HG03039 (cell line): ENCODE results near the gene USPL1.
"Not testable (repeated sequence)": the region's sequence is repeated elsewhere in the genome, so short reads cannot be mapped to it uniquely, and the experiment has no call there.

Experiments used
- ATAC-seq: cut with Tn5 transposase; IDR thresholded peaks from one replicate; pipeline ENCODE4 v1.9.1; 2021; ENCODE audit warnings: mild to moderate bottlenecking, moderate library complexity; ENCODE audit not compliant: unreplicated experiment

Gene USPL1

DNA sequence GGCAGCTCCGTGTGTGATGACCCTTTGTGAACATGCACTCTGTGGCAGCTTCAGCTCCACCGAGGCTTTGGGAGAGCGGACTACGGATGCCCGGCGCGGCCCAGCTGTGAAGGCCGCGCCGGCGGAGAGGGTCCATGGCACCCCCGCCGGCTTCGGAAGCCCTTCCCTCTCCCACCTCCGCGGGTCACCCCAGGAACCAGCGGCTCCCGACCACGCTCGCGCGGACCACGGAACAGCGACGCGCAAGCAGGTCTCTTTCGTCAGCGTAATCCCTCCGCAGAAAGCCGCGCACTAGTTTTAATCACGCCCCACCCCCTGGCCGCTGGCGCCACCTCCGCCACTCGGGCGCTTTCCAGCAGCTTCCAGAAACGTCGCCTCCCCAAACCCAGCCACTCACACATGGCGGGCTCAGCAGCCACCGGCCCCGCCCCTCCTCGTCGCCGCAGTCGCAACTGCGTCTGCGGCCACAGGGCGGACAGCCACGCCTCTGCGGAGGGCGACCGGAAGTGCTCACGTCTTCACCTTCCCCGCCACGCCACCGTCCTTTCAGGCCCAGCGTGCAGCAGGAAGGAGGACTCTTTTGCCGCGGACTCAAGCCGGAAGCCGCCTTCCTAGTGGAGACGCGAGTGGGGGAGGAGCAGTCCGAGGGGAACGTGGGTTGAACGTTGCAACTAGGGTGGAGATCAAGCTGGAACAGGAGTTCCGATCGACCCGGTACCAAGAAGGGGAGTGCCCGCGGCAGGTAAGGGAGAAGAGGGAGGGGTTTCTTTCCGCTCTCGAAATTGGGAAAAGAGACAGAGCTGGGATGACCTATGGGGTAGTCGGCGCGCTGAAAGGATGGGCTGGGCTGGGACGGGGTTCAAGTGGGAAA lies at the start of gene USPL1:
TSS of gene USPL1 (plus strand) at position 606 of the 871 bp plus-strand sequence. CDS start 3,221 bp downstream, outside the sequence.
- peak; percentile 90 for ATAC-seq

DNA sequence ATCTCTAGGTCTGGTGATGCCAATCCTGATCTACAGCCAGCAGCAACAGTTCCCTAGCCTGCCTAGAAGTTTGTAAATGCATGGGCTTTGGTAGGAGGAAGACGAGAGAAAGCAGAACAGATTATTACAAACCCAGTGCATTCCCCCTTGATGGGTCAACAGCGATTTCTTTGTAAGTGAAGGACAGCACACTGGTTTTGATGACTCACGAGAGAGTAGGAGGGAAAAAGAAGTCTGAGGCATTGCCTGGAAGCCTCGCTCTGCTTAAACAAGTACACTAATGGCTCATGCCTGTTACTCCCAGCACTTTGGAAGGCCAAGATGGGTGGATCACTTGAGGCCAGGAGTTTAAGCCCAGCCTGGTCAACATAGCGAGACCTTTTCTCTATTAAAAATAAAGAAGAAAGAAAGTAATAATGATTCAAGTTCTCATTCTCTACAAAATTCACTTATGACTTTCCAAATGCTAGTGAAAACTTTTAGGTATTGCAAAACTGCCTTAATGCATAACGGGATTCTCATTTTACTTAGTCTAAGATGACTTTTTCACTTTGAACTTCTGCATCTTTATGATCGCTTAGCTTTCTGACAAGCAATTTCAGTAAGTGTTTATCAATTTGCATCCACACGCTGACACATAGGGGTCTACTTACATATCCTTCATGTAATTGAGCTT lies 47.7 kb upstream of the USPL1 start:
- ATAC-seq = no peak

- no peak for ATAC-seq
Measured at GRCh38 chr13:30570691-30571090, 47.0 kb upstream of the USPL1 start.

DNA sequence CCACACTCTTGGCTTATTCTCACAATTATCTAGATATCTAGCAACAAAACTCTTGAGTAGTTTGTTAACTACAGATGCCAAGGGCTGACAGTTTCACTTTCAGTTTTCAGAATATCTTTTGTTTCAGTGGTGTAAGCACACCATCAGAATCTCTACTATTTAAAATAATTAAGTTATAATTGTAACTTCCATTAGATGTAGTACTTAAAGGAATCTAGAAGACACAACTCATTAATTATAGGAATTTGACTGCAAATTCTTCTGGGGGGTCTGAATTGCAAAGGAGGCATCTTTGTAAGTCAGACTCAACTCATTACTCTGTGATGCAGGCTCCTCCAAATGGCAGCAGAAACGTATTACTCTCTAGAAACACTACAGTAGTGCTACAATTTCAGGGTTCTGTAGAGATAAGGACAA lies 44.9 kb upstream of the USPL1 start:
- no peak for ATAC-seq

DNA sequence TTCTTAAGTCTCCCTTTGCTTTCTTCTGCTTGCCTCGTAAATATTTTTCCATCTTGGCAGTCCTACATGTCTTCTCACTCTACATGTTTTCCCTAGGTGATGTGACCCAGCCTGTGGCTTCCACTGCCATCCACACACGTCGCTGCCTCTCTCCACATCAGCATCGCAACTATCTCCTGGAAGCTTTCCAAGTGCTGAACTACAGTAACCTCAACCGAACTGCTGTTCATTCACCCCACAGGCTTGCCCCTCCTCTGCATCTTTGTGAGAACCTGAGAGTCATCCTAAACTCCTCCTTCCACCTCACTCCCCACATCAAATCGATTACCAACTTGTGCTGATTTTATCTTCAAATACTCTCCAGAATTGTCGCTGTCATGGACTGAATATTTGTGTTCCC lies 41.2 kb upstream of the USPL1 start:
- ATAC-seq = no peak

- ATAC-seq = peak; percentile 69
Measured at GRCh38 chr13:30577401-30577852, 40.3 kb upstream of the USPL1 start.

- no peak for ATAC-seq
Measured at GRCh38 chr13:30580852-30581502, 36.7 kb upstream of the USPL1 start.

- ATAC-seq = no peak
Measured at GRCh38 chr13:30581582-30581981, 36.1 kb upstream of the USPL1 start.

DNA sequence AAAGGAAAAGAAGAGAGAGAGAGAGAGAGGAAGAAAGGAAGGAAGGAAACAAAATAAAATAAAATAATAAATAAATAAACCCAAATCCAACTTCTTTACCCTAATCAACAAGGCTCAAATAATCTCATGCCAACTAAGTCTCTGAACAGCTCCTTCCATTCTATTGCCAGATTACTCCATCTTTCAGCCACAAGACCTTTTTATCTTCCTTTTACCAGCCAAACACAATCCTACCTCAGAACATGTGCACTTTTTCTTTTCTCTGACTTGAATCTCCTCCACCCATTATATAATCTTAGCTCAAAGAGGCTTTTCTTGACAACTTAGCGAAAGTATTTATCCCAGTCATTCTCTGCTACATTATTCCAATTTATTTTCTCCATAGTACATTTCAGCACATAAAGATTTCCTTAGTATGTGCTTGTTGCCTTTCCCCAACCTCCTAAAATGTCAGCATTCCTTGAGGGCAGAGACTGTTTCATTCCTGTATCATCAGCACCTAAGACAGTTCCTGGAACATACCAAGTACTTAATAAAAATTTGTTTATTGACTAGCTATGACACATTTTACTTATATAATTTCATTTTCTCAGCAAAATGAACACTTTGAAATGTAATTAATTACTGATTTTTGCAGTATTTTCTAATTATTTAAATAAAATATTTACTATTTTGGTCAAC lies 33.5 kb upstream of the USPL1 start:
- no peak for ATAC-seq

DNA sequence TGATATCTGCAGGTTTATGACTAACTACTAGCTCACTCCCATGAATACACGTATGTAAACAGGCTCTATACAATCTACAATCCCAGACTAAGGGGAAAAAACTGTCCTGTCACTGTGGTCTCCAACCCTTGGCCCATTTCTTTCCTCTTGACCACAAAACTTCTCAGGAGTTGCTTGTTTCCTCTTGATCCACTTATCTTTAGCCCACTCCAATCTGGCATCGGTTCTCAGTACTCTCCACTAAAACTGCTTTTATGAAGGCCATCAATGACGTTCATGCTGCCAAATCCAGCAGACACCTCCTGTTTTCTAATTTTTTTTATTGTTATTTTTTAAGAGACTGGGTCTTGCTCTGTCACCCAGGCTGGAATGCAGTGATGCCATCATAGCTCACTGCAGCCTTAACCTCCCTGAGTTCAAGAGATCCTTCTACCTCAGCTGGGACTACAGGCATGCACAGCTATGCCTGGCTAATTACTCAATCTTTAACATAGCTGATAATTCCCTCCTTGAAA lies 31.9 kb upstream of the USPL1 start:
- no peak for ATAC-seq

GRCh38 chr13:30587231-30587630 lies 30.5 kb upstream of the USPL1 start:
- ATAC-seq = no peak

DNA sequence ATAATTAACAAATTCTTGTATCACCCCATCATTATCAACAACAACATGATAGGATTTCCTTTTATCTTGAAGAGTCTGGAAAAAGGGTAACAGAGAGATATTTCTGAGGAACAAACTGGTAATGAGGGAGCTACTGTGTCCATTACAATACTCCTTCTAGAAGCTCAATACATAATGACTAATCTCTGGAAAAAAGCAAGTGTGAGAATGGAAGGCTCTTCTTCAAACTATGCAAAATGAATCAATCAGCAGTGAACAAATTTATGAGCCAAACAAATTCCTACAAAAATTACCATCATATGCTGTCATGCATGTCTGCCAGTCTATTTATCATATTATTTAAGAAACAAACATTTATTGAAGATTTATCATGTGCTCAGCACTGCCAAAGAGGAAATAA lies 30.0 kb upstream of the USPL1 start:
- ATAC-seq = no peak

DNA sequence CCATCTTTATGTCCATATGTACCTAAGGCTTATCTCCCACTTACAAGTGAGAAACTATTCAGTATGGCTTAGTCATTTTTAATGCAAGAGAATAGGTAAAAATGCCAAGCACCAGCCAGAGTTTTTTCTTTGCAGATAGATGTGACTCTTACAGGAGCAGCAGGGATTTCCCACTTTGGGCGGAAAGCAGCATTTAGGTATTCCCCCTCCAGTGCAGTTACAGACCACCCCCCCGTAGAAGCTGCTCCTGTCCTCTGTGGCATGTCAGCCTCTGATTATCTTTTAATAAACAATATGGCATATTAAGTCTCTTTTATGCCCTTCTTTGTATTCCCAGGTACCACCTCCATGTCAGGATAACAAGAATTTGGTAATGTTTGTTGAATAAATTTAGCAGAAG lies 24.7 kb upstream of the USPL1 start:
- ATAC-seq = no peak

- ATAC-seq = no peak
Measured at GRCh38 chr13:30600496-30600895, 17.2 kb upstream of the USPL1 start.

DNA sequence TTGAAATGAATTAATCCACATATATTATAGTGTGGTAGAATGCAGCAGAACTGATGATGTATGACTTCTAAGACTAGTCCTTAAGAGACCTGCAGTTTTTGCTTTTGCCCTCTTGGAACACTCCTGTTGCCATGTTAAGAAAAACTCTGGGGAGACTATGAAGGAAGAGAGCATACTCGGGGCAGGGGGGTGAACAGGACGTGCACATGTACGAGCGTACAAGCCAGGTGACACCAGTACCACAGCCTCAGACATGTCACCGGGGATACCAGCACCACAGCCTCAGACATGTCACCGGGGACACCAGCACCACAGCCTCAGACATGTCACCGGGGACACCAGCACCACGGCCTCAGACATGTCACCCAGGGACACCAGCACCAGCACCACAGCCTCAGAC lies 15.9 kb upstream of the USPL1 start:
- ATAC-seq = no peak

GRCh38 chr13:30605052-30605451 lies 12.7 kb upstream of the USPL1 start:
- ATAC-seq = no peak

GRCh38 chr13:30607186-30607585 lies 10.5 kb upstream of the USPL1 start:
- not testable (repeated sequence) for ATAC-seq

GRCh38 chr13:30607908-30608307 lies 9.8 kb upstream of the USPL1 start:
- peak; percentile 94 for ATAC-seq

- no peak for ATAC-seq
Measured at GRCh38 chr13:30608364-30608763, 9.4 kb upstream of the USPL1 start.

GRCh38 chr13:30610311-30610710 lies 7.4 kb upstream of the USPL1 start:
- no peak for ATAC-seq

- no peak for ATAC-seq
Measured at GRCh38 chr13:30615481-30615865, 2.2 kb upstream of the USPL1 start.
